SK-N-SH (cell line): ENCODE results near the gene INTS6.

Source experiments
- CHD2 ChIP-seq: fragments of 150-350 bp; IDR thresholded peaks from 2 replicates; pipeline ENCODE4 v1.6.1; 2018; ENCODE audit warnings: low read length; ENCODE audit not compliant: partially characterized antibody
- EZH2phosphoT487 ChIP-seq: fragments of 200-600 bp; sonication (generic); IDR thresholded peaks from 2 replicates; pipeline ENCODE4 v1.6.1; 2017; ENCODE audit warnings: low read depth, mixed run types, mild to moderate bottlenecking, antibody characterized with exemption, moderate library complexity, borderline replicate concordance
- GABPA ChIP-seq: IDR thresholded peaks from 2 replicates; pipeline ENCODE4 v1.4.0; 2012; ENCODE audit warnings: low read depth, mild to moderate bottlenecking
- JUND ChIP-seq: IDR thresholded peaks from 2 replicates; pipeline ENCODE4 v1.4.0; 2012
- NFIC ChIP-seq: IDR thresholded peaks from 2 replicates; pipeline ENCODE4 v1.4.0; 2012; ENCODE audit warnings: borderline replicate concordance
- POLR2AphosphoS5 ChIP-seq: IDR thresholded peaks from 2 replicates; pipeline ENCODE4 v1.6.1; 2012; ENCODE audit warnings: low read depth, low read length
- RFX5 ChIP-seq: IDR thresholded peaks from 2 replicates; pipeline ENCODE4 v1.6.1; 2012; ENCODE audit warnings: mild to moderate bottlenecking, improper control_type of control experiment, low read length
- TAF1 ChIP-seq: IDR thresholded peaks from 2 replicates; pipeline ENCODE4 v1.6.1; 2012; ENCODE audit warnings: low read depth, mild to moderate bottlenecking, low read length, moderate library complexity, borderline replicate concordance
- YY1 ChIP-seq: IDR thresholded peaks from 2 replicates; pipeline ENCODE4 v1.4.0; 2012; ENCODE audit warnings: low read depth, mild to moderate bottlenecking
- TF ChIP-seq, protein P1 (sequence below): fragments of 200-600 bp; sonication (generic); IDR thresholded peaks from 2 replicates; pipeline ENCODE4 v1.6.1; 2017; ENCODE audit warnings: antibody characterized with exemption, mild to moderate bottlenecking, moderate library complexity
- TF ChIP-seq, protein P2 (sequence below): IDR thresholded peaks from 2 replicates; pipeline ENCODE4 v1.4.0; 2012; ENCODE audit warnings: low read depth
- TF ChIP-seq, protein P3 (sequence below): IDR thresholded peaks from 2 replicates; pipeline ENCODE4 v1.4.0; 2012; ENCODE audit warnings: low read depth, borderline replicate concordance

DNA sequence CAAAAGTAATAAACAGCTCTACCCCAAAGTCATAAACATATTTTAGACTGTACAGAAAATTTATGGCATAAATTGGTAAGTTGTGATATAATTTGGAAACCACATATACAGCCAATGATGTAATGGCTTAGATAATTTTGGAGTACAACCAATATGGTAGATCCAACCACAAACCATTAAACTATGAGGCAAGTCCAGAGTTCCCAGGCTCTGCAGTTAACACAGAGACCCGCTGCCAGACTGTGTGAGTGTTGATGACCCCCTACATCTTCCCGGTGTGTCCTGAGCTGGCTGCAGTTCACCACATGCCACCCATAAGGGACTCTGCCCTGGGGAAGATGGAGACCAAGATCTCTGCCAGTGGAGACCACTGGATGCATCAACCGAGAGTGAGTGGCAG, 123.2 kb downstream of the INTS6 start:
- TF ChIP-seq, protein P1, sequence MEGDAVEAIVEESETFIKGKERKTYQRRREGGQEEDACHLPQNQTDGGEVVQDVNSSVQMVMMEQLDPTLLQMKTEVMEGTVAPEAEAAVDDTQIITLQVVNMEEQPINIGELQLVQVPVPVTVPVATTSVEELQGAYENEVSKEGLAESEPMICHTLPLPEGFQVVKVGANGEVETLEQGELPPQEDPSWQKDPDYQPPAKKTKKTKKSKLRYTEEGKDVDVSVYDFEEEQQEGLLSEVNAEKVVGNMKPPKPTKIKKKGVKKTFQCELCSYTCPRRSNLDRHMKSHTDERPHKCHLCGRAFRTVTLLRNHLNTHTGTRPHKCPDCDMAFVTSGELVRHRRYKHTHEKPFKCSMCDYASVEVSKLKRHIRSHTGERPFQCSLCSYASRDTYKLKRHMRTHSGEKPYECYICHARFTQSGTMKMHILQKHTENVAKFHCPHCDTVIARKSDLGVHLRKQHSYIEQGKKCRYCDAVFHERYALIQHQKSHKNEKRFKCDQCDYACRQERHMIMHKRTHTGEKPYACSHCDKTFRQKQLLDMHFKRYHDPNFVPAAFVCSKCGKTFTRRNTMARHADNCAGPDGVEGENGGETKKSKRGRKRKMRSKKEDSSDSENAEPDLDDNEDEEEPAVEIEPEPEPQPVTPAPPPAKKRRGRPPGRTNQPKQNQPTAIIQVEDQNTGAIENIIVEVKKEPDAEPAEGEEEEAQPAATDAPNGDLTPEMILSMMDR: no peak
- TF ChIP-seq, protein P2, sequence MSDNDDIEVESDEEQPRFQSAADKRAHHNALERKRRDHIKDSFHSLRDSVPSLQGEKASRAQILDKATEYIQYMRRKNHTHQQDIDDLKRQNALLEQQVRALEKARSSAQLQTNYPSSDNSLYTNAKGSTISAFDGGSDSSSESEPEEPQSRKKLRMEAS: no peak
- TF ChIP-seq EZH2phosphoT487 (no peak), TAF1 (no peak), RFX5 (no peak), POLR2AphosphoS5 (no peak), GABPA (no peak), YY1 (no peak), NFIC (no peak), JUND (no peak), CHD2 (no peak)
- TF ChIP-seq, protein P3, sequence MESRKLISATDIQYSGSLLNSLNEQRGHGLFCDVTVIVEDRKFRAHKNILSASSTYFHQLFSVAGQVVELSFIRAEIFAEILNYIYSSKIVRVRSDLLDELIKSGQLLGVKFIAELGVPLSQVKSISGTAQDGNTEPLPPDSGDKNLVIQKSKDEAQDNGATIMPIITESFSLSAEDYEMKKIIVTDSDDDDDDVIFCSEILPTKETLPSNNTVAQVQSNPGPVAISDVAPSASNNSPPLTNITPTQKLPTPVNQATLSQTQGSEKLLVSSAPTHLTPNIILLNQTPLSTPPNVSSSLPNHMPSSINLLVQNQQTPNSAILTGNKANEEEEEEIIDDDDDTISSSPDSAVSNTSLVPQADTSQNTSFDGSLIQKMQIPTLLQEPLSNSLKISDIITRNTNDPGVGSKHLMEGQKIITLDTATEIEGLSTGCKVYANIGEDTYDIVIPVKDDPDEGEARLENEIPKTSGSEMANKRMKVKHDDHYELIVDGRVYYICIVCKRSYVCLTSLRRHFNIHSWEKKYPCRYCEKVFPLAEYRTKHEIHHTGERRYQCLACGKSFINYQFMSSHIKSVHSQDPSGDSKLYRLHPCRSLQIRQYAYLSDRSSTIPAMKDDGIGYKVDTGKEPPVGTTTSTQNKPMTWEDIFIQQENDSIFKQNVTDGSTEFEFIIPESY: no peak
